Endothelial cell of umbilical vein (primary cell): Measurements from ENCODE around the gene TNIK. TPM values are rescaled to one million over a fixed set of nuclear protein-coding genes. Genes with fewer than 3 reads are reported as not detected.

Source experiments
- BruUV-seq: library from RNA; stranded (reverse); fragments of 400-500 nt; replicated peaks from 2 replicates; lab custom pipeline; 2021; lab: Mats Ljungman, UMichigan
- CTCF ChIA-PET: fragments of 300-600, 350-600 bp; sonication (Branson Sonifier 250); formaldehyde crosslinking; loops from one replicate; lab custom pipeline; 2021; ENCODE audit warnings: antibody characterized with exemption, inconsistent platforms; lab: Charles Lee
- POLR2A ChIA-PET: fragments of 300-600, 350-600 bp; sonication (Branson Sonifier 250); formaldehyde crosslinking; loops from one replicate; lab custom pipeline; 2021; ENCODE audit warnings: antibody characterized with exemption, inconsistent platforms; lab: Charles Lee
- DNase-seq: peaks from one replicate; pipeline ENCODE4 v3.0.0-alpha.2; 2011; ENCODE audit warnings: low read depth, low spot score
- FAIRE-seq: peaks from 2 replicates; lab custom pipeline; 2011; peaks lifted over from hg19 to GRCh38; lab: Jason Lieb, UNC
- H2AFZ ChIP-seq: 2 replicates; pipeline ENCODE4 v1.6.0; 2012; ENCODE audit warnings: low read depth, low read length, control low read depth, inconsistent platforms
- H3K27ac ChIP-seq: 2 replicates; pipeline ENCODE4 v1.5.1; 2011; ENCODE audit warnings: low read depth, mild to moderate bottlenecking, control low read depth, low read length, moderate library complexity; ENCODE audit not compliant: insufficient read depth
- H3K27me3 ChIP-seq, 2 experiments: 2 replicates each; pipeline versions ENCODE4 v1.6.0 to v1.6.1; 2011; ENCODE audit warnings: low read length in 2 of 2, mixed read lengths in 1 of 2; ENCODE audit not compliant: control insufficient read depth in 2 of 2, insufficient read depth in 2 of 2
- H3K36me3 ChIP-seq, 2 experiments: 2 replicates in 1 of 2; 3 replicates in 1 of 2; pipeline ENCODE4 v1.5.1; 2011; ENCODE audit warnings: low read length in 2 of 2, mild to moderate bottlenecking in 1 of 2, moderate library complexity in 1 of 2; ENCODE audit not compliant: control insufficient read depth in 2 of 2, insufficient read depth in 2 of 2; ENCODE audit errors: extremely low read depth in 1 of 2
- H3K4me1 ChIP-seq: 3 replicates; pipeline ENCODE4 v1.5.1; 2011; ENCODE audit warnings: mild to moderate bottlenecking, low read length; ENCODE audit not compliant: control insufficient read depth, insufficient read depth; ENCODE audit errors: extremely low read depth
- H3K4me2 ChIP-seq: 2 replicates; pipeline ENCODE4 v1.6.1; 2011; ENCODE audit warnings: low read length, control low read depth, mixed read lengths; ENCODE audit not compliant: insufficient read depth
- H3K4me3 ChIP-seq, 3 experiments: fragments of 200-600 bp in 1 of 3; sonication (generic), shearing (Covaris generic) in 1 of 3; replicated peaks in 1 of 3; 2 replicates each; pipeline ENCODE4 v1.5.1; 2011 to 2016; ENCODE audit warnings: control low read depth in 3 of 3, low read length in 3 of 3, mild to moderate bottlenecking in 2 of 3, inconsistent platforms in 1 of 3, low read depth in 1 of 3, moderate library complexity in 1 of 3; ENCODE audit not compliant: insufficient read depth in 1 of 3
- H3K79me2 ChIP-seq: 2 replicates; pipeline ENCODE4 v1.6.0; 2012; ENCODE audit warnings: low read length, inconsistent platforms; ENCODE audit not compliant: control insufficient read depth, insufficient read depth
- H3K9ac ChIP-seq: replicated peaks from 2 replicates; pipeline ENCODE3; 2011; ENCODE audit warnings: low read length, control low read depth; ENCODE audit not compliant: insufficient read depth; ENCODE audit errors: extremely low read depth
- H3K9me1 ChIP-seq: replicated peaks from 3 replicates; pipeline ENCODE4 v1.6.0; 2011; ENCODE audit warnings: mild to moderate bottlenecking, low read length; ENCODE audit not compliant: control insufficient read depth, insufficient read depth; ENCODE audit errors: extremely low read depth
- H3K9me3 ChIP-seq: replicated peaks from 2 replicates; pipeline ENCODE4 v1.5.1; 2012; ENCODE audit warnings: low read length, inconsistent platforms; ENCODE audit not compliant: control insufficient read depth, insufficient read depth
- H4K20me1 ChIP-seq: replicated peaks from 2 replicates; pipeline ENCODE3; 2011; ENCODE audit warnings: mild to moderate bottlenecking, low read length; ENCODE audit not compliant: control insufficient read depth, insufficient read depth; ENCODE audit errors: extremely low read depth
- CTCF ChIP-seq, 2 donors: IDR thresholded peaks; 1 replicate in 1 of 2; 2 replicates in 1 of 2; pipeline ENCODE4 v1.5.1; 2011; ENCODE audit warnings: low read length in 2 of 2, mild to moderate bottlenecking in 2 of 2, moderate library complexity in 2 of 2, control low read depth in 1 of 2, inconsistent platforms in 1 of 2, low read depth in 1 of 2; ENCODE audit not compliant: insufficient read depth in 1 of 2; ENCODE audit errors: extremely low read depth in 1 of 2
- EZH2 ChIP-seq: IDR thresholded peaks from 2 replicates; pipeline ENCODE4 v1.6.1; 2012; ENCODE audit warnings: borderline replicate concordance, low read depth, mild to moderate bottlenecking, moderate library complexity, low read length, inconsistent platforms; ENCODE audit not compliant: severe bottlenecking
- FOS ChIP-seq: IDR thresholded peaks from 2 replicates; pipeline ENCODE4 v1.6.1; 2011; ENCODE audit warnings: mild to moderate bottlenecking, low read length, moderate library complexity, borderline replicate concordance; ENCODE audit not compliant: insufficient read depth
- GATA2 ChIP-seq: IDR thresholded peaks from 2 replicates; pipeline ENCODE4 v1.7.0; 2011; ENCODE audit warnings: low read depth, mild to moderate bottlenecking, moderate library complexity, mixed read lengths, low read length; ENCODE audit not compliant: insufficient read length, insufficient read depth
- JUN ChIP-seq: IDR thresholded peaks from 2 replicates; pipeline ENCODE4 v1.6.1; 2011; ENCODE audit warnings: borderline replicate concordance, low read depth; ENCODE audit not compliant: insufficient read length, insufficient read depth
- MYC ChIP-seq: IDR thresholded peaks from one replicate; pipeline ENCODE4 v1.6.1; 2011; ENCODE audit warnings: mild to moderate bottlenecking, low read depth, low read length
- POLR2A ChIP-seq: IDR thresholded peaks from 2 replicates; pipeline ENCODE4 v1.6.1; 2012; ENCODE audit warnings: low read depth, mild to moderate bottlenecking, control low read depth, low read length
- POLR2AphosphoS5 ChIP-seq: IDR thresholded peaks from 2 replicates; pipeline ENCODE4 v1.6.1; 2012; ENCODE audit warnings: low read depth, mild to moderate bottlenecking, control low read depth, low read length, moderate library complexity; ENCODE audit not compliant: insufficient read depth
- dilution Hi-C: fragments of 300-500 bp; cut with MboI; formaldehyde crosslinking; loops from one replicate; pipeline ENCODE4 v1.15.0; 2019; ENCODE audit warnings: low sequenced_read_pairs; ENCODE audit not compliant: extremely low pct_ligation_motif_present
- intact Hi-C: fragments of 100-400 bp; cut with micrococcal nuclease; formaldehyde crosslinking; loops from one replicate; pipeline ENCODE4 v1.10.0; 2022
- polyA plus RNA-seq, 4 experiments: library from polyadenylated mRNA; depleted of rRNA in 3 of 4; stranded (reverse) in 3 of 4; unstranded in 1 of 4; fragments of >200 nt; gene quantifications; 2 replicates each; pipeline versions ENCODE4 v1.2.1 to v1.2.3, GENCODE V29; 2011 to 2012; ENCODE audit warnings: missing spikeins in 1 of 4
- total RNA-seq: library from RNA; stranded (reverse); gene quantifications from 2 replicates; pipeline ENCODE4 v1.2.3, GENCODE V29; 2021
- TF ChIP-seq, protein P1 (sequence below): IDR thresholded peaks from 2 replicates; pipeline ENCODE4 v1.6.1; 2011; ENCODE audit not compliant: insufficient read depth, insufficient read length

The TNIK gene
- total and polyA plus RNA-seq, 2 donors (not counting 3 experiments of a cell fraction or from before 2014, with no cell fraction given): 10.9 to 39.7 TPM

DNA sequence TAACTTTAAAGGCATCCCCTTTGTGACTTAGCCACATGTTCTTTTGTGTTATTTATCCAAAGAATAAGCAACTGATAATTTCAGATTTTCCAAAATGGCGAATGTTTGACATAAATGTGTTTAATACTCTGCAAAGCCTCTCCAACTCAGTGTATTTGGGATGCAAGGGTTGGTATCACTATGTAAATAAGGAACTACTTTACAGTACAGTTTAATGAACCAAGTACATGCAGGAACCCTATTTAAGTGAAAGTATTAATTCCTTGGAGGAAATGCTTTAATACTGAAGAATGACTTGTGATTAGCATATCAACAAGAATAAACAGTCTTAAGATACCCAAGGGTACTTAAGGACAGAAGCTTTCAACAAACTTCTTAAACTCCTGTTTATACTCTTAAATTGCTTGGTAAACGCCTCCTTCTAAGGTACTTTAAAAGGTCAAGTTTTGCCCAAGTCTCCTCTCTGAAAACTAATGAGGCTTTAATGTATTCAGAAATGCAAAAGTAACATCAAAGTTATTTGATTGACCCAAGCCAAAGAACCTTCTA is 107.7 kb downstream of the TNIK start:
- Histone ChIP-seq H3K4me3 (no peak overlapping the region), H3K27me3 (no peaks in the 10 kb centered on the region), H3K9me1 (no peaks in the 10 kb centered on the region), H3K4me2 (no peak overlapping the region), H3K9ac (no peak overlapping the region), H3K9me3 (no peaks in the 10 kb centered on the region), H3K79me2 (peaks cover 20% of the 10 kb centered on the region), H2AFZ (no peak overlapping the region), H3K27ac (no peak overlapping the region), H4K20me1 (no peaks in the 10 kb centered on the region), H3K4me1 (peaks cover 74% of the 10 kb centered on the region), H3K36me3 (no peaks in the 10 kb centered on the region)
- TF ChIP-seq CTCF (IDR thresholded peaks at IDR 0.05; ENCODE audit: extremely low read depth in 1 of 2, insufficient read depth in 1 of 2, low read depth in 1 of 2, low read length in 2 of 2) (no peak), GATA2 (no peak), EZH2 (no peak), MYC (no peak), POLR2A (no peak), JUN (no peak), POLR2AphosphoS5 (no peak), FOS (no peak)
- TF ChIP-seq, protein P1, sequence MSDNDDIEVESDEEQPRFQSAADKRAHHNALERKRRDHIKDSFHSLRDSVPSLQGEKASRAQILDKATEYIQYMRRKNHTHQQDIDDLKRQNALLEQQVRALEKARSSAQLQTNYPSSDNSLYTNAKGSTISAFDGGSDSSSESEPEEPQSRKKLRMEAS: no peak
- BruUV-seq: no TSS peak
- ChIA-PET POLR2A (no interaction called here), CTCF (no interaction called here)
- DNase-seq: no peak
- dilution Hi-C loops (no loop called here), intact Hi-C loops (no loop called here)
- FAIRE-seq: no peak
